Keratinocyte (primary cell): ENCODE results near the gene ALDOB. TPM values are rescaled to one million over a fixed set of nuclear protein-coding genes. Genes with fewer than 3 reads are reported as not detected.

Source experiments
- DNase-seq: peaks from one replicate; pipeline ENCODE4 v3.0.0-alpha.2; 2011; ENCODE audit warnings: low read depth, missing footprints, low spot score
- FAIRE-seq: peaks from 2 replicates; lab custom pipeline; 2011; peaks lifted over from hg19 to GRCh38; lab: Jason Lieb, UNC
- H2AFZ ChIP-seq: 2 replicates; pipeline ENCODE4 v1.6.0; 2012; ENCODE audit warnings: low read length, control low read depth, inconsistent platforms; ENCODE audit not compliant: control insufficient read depth
- H3K27ac ChIP-seq: 2 replicates; pipeline ENCODE4 v1.5.1; 2011; ENCODE audit warnings: low read length; ENCODE audit not compliant: control insufficient read depth, insufficient read depth
- H3K27me3 ChIP-seq: 3 replicates; pipeline ENCODE4 v1.6.0; 2011; ENCODE audit warnings: low read length; ENCODE audit not compliant: control insufficient read depth, insufficient read depth; ENCODE audit errors: extremely low read depth
- H3K36me3 ChIP-seq, 2 experiments: 2 replicates in 1 of 2; 3 replicates in 1 of 2; pipeline ENCODE4 v1.5.1; 2011; ENCODE audit warnings: low read length in 2 of 2, mild to moderate bottlenecking in 1 of 2; ENCODE audit not compliant: control insufficient read depth in 2 of 2, insufficient read depth in 2 of 2; ENCODE audit errors: extremely low read depth in 1 of 2
- H3K4me1 ChIP-seq: 3 replicates; pipeline ENCODE4 v1.5.1; 2011; ENCODE audit warnings: low read length; ENCODE audit not compliant: control insufficient read depth, insufficient read depth; ENCODE audit errors: extremely low read depth
- H3K4me2 ChIP-seq: 3 replicates; pipeline ENCODE4 v1.6.0; 2011; ENCODE audit warnings: low read depth, low read length; ENCODE audit not compliant: control insufficient read depth, insufficient read depth; ENCODE audit errors: extremely low read depth
- H3K4me3 ChIP-seq, 3 experiments: fragments of 200-600 bp in 1 of 3; sonication (generic) in 1 of 3; 2 replicates in 2 of 3; 3 replicates in 1 of 3; pipeline ENCODE4 v1.5.1; 2011 to 2016; ENCODE audit warnings: low read length in 3 of 3, mild to moderate bottlenecking in 3 of 3, control low read depth in 2 of 3, inconsistent platforms in 1 of 3, low read depth in 1 of 3, mixed read lengths in 1 of 3, mixed run types in 1 of 3, moderate library complexity in 1 of 3; ENCODE audit not compliant: control insufficient read depth in 2 of 3, insufficient read depth in 2 of 3; ENCODE audit errors: extremely low read depth in 1 of 3
- H3K79me2 ChIP-seq: 2 replicates; pipeline ENCODE4 v1.6.0; 2012; ENCODE audit warnings: low read length; ENCODE audit not compliant: control insufficient read depth, insufficient read depth
- H3K9ac ChIP-seq: 3 replicates; pipeline ENCODE4 v1.6.0; 2011; ENCODE audit warnings: low read length; ENCODE audit not compliant: control insufficient read depth, insufficient read depth; ENCODE audit errors: extremely low read depth
- H3K9me1 ChIP-seq: 3 replicates; pipeline ENCODE4 v1.6.0; 2011; ENCODE audit warnings: low read length; ENCODE audit not compliant: control insufficient read depth, insufficient read depth; ENCODE audit errors: extremely low read depth
- H3K9me3 ChIP-seq: 2 replicates; pipeline ENCODE4 v1.5.1; 2012; ENCODE audit warnings: low read depth, low read length; ENCODE audit not compliant: control insufficient read depth
- H4K20me1 ChIP-seq: 3 replicates; pipeline ENCODE4 v1.6.0; 2011; ENCODE audit warnings: low read length; ENCODE audit not compliant: control insufficient read depth, insufficient read depth; ENCODE audit errors: extremely low read depth
- EZH2 ChIP-seq: IDR thresholded peaks from one replicate; pipeline ENCODE4 v1.6.1; 2012; ENCODE audit warnings: inconsistent platforms, mild to moderate bottlenecking, low read length, moderate library complexity
- dilution Hi-C: fragments of 300-500 bp; cut with MboI; formaldehyde crosslinking; loops from one replicate; pipeline ENCODE4 v1.7.0; 2020; ENCODE audit warnings: low sequenced_read_pairs; ENCODE audit not compliant: extremely low pct_ligation_motif_present
- polyA plus RNA-seq, 5 experiments: library from polyadenylated mRNA; depleted of rRNA in 3 of 5; stranded (reverse) in 3 of 5; stranded (forward) in 1 of 5; unstranded in 1 of 5; fragments of >200 nt; gene quantifications; 1 replicate in 1 of 5; 2 replicates in 3 of 5; 3 replicates in 1 of 5; pipeline versions ENCODE4 v1.2.1 to v1.2.3, GENCODE V29; 2011 to 2012; ENCODE audit warnings: missing spikeins in 2 of 5, low read depth in 1 of 5, low replicate concordance in 1 of 5
- TF ChIP-seq, protein P1 (sequence below), 3 experiments: IDR thresholded peaks in 1 of 3; conservative IDR thresholded peaks in 1 of 3; optimal IDR thresholded peaks in 1 of 3; 2 replicates in 2 of 3; 3 replicates in 1 of 3; pipeline versions ENCODE3 to v1.5.1; 2011; ENCODE audit warnings: low read length in 3 of 3, mild to moderate bottlenecking in 3 of 3, moderate library complexity in 2 of 3, control low read depth in 1 of 3, inconsistent platforms in 1 of 3; ENCODE audit not compliant: insufficient read depth in 2 of 3; ENCODE audit errors: extremely low read depth in 1 of 3

The ALDOB gene
- polyA plus RNA-seq, 1 donor (not counting 4 experiments of a cell fraction or from before 2014, with no cell fraction given): not detected

DNA sequence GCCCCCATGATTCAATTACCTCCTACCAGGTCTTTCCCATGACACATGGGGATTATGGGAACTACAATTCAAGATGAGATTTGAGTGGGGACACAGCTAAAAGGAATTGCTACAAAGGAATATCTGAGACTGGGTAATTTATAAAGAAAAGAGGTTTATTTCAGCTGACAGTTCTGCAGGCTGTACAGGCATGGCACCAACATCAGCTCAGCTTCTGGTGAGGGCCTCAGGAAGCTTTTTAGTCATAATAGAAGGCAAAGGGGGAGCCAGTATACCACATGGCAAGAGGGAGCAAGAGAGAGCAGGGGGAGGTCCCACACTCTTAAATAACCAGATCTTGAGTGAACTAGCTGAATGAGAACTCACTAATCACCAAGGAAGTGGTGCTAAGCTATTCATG lies 11.2 kb upstream of the ALDOB start:
- no peaks in the 10 kb centered on the region for H3K36me3 ChIP-seq
- no peak for DNase-seq
- no peaks in the 10 kb centered on the region for H4K20me1 ChIP-seq
- no peaks in the 10 kb centered on the region for H3K9me3 ChIP-seq
- H3K4me3 ChIP-seq: no peak overlapping the region
- peaks cover 3% of the 10 kb centered on the region for H3K4me1 ChIP-seq
- H2AFZ ChIP-seq: no peak overlapping the region
- H3K9ac ChIP-seq: no peak overlapping the region
- H3K27me3 ChIP-seq: no peaks in the 10 kb centered on the region
- H3K79me2 ChIP-seq: no peaks in the 10 kb centered on the region
- dilution Hi-C loops: no loop called here
- H3K4me2 ChIP-seq: no peak overlapping the region
- H3K9me1 ChIP-seq: no peaks in the 10 kb centered on the region
- H3K27ac ChIP-seq: no peak overlapping the region
- no peak for TF ChIP-seq EZH2
- TF ChIP-seq, protein P1, sequence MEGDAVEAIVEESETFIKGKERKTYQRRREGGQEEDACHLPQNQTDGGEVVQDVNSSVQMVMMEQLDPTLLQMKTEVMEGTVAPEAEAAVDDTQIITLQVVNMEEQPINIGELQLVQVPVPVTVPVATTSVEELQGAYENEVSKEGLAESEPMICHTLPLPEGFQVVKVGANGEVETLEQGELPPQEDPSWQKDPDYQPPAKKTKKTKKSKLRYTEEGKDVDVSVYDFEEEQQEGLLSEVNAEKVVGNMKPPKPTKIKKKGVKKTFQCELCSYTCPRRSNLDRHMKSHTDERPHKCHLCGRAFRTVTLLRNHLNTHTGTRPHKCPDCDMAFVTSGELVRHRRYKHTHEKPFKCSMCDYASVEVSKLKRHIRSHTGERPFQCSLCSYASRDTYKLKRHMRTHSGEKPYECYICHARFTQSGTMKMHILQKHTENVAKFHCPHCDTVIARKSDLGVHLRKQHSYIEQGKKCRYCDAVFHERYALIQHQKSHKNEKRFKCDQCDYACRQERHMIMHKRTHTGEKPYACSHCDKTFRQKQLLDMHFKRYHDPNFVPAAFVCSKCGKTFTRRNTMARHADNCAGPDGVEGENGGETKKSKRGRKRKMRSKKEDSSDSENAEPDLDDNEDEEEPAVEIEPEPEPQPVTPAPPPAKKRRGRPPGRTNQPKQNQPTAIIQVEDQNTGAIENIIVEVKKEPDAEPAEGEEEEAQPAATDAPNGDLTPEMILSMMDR (optimal IDR thresholded peaks at IDR 0.05 in 1 of 3, IDR thresholded peaks at IDR 0.05 in 1 of 3, conservative IDR thresholded peaks at IDR 0.05 in 1 of 3; ENCODE audit: extremely low read depth in 1 of 3, insufficient read depth in 2 of 3, low read length in 3 of 3): no peak
- FAIRE-seq: no peak

DNA sequence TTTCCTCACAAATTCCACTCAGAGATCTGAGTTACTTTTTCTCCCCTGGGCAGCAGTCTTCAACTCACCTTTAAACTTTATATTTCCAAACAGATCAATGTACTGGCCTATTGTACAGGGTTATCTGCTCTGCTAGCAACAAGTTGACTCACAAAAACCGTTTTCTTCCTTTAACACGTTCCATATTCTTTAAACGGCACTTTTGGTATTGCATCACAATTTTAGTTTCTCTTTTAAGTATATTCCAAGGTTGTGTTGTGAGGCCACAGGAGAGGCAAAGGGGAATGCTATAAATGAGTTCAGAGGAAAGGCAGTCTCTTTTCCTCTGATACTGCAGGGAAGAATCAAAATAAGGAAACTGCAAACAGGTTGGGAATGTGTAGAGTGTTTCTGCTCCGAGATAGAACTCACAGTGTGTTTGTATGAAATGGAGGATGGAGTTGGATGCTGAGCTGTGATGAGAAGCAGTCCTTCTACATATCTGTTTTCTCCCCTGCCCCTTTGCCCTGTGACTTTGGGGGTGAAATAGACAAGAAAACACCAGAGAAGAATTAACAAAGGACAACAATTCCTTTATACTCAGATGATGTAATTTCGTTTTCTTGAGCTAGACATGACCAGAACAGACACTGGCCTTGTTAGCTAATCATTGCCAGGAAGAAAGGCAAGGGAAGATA lies 9.9 kb upstream of the ALDOB start:
- Histone ChIP-seq H3K9me1 (no peaks in the 10 kb centered on the region), H3K27ac (no peak overlapping the region), H3K4me3 (no peak overlapping the region), H2AFZ (no peak overlapping the region), H4K20me1 (no peaks in the 10 kb centered on the region), H3K79me2 (no peaks in the 10 kb centered on the region), H3K9me3 (no peaks in the 10 kb centered on the region), H3K4me2 (peak overlapping the region; percentile 25), H3K36me3 (no peaks in the 10 kb centered on the region), H3K27me3 (no peaks in the 10 kb centered on the region), H3K4me1 (peaks cover 3% of the 10 kb centered on the region), H3K9ac (no peak overlapping the region)
- FAIRE-seq (no peak), DNase-seq (no peak)
- dilution Hi-C loops: no loop called here
- no peak for TF ChIP-seq EZH2
- TF ChIP-seq, protein P1 (optimal IDR thresholded peaks at IDR 0.05 in 1 of 3, IDR thresholded peaks at IDR 0.05 in 1 of 3, conservative IDR thresholded peaks at IDR 0.05 in 1 of 3; ENCODE audit: extremely low read depth in 1 of 3, insufficient read depth in 2 of 3, low read length in 3 of 3): no peak
